Mesothelial cell of epicardium (in vitro differentiated cells): ENCODE results near the gene EZR. TPM values are rescaled to one million over a fixed set of nuclear protein-coding genes. Genes with fewer than 3 reads are reported as not detected.

ENCODE experiments used
- DNase-seq, 2 experiments: peaks; one replicate each; pipeline ENCODE4 v3.0.0; 2021; ENCODE audit warnings: low spot score in 2 of 2; ENCODE audit not compliant: unreplicated experiment in 2 of 2
- H3K27ac Mint-ChIP-seq: 2 replicates; pipeline ENCODE4 v1.8.0; 2021; ENCODE audit warnings: mixed read lengths
- H3K27me3 Mint-ChIP-seq: 2 replicates; pipeline ENCODE4 v1.8.0; 2021; ENCODE audit warnings: low read depth, mixed read lengths
- H3K36me3 Mint-ChIP-seq: 2 replicates; pipeline ENCODE4 v1.8.0; 2021; ENCODE audit warnings: mixed read lengths
- H3K4me1 Mint-ChIP-seq: 2 replicates; pipeline ENCODE4 v1.8.0; 2021; ENCODE audit warnings: mixed read lengths
- H3K4me3 Mint-ChIP-seq: 2 replicates; pipeline ENCODE4 v1.8.0; 2021; ENCODE audit warnings: mild to moderate bottlenecking, moderate library complexity, mixed read lengths
- H3K9me3 Mint-ChIP-seq: 2 replicates; pipeline ENCODE4 v1.8.0; 2021; ENCODE audit warnings: mixed read lengths
- CTCF ChIP-seq: fragments of 200-600 bp; sonication (generic); IDR thresholded peaks from one replicate; pipeline ENCODE4 v1.5.0; 2021; ENCODE audit warnings: antibody characterized with exemption; ENCODE audit not compliant: unreplicated experiment
- total RNA-seq: library from RNA; stranded (reverse); gene quantifications from 3 replicates; pipeline ENCODE4 v1.2.1, GENCODE V29; 2021

Gene EZR
- total RNA-seq, 1 donor from 2014 or later, result 195 TPM

- no peak for TF ChIP-seq CTCF
- no peak overlapping the region for H3K4me3 Mint-ChIP-seq
- peaks cover 15% of the 10 kb centered on the region for H3K36me3 Mint-ChIP-seq
- no peak overlapping the region for H3K27ac Mint-ChIP-seq
- H3K9me3 Mint-ChIP-seq, result peaks cover 10% of the 10 kb centered on the region
- no peaks in the 10 kb centered on the region for H3K27me3 Mint-ChIP-seq
- peaks cover 25% of the 10 kb centered on the region for H3K4me1 Mint-ChIP-seq
- DNase-seq, result no peak
Measured at GRCh38 chr6:158739673-158740072, 79.5 kb downstream of the EZR start.

GRCh38 chr6:158737710-158738615, 81.2 kb downstream of the EZR start:
- no peak for TF ChIP-seq CTCF
- H3K9me3 Mint-ChIP-seq, result peaks cover 10% of the 10 kb centered on the region
- H3K4me1 Mint-ChIP-seq, result peaks cover 17% of the 10 kb centered on the region
- no peak for DNase-seq
- no peak overlapping the region for H3K4me3 Mint-ChIP-seq
- no peaks in the 10 kb centered on the region for H3K27me3 Mint-ChIP-seq
- H3K36me3 Mint-ChIP-seq, result peaks cover 20% of the 10 kb centered on the region
- no peak overlapping the region for H3K27ac Mint-ChIP-seq

- no peak for DNase-seq
- Mint-ChIP-seq H3K4me1 (peaks cover 14% of the 10 kb centered on the region), H3K36me3 (peaks cover 24% of the 10 kb centered on the region), H3K27me3 (no peaks in the 10 kb centered on the region), H3K9me3 (peaks cover 11% of the 10 kb centered on the region), H3K27ac (no peak overlapping the region), H3K4me3 (no peak overlapping the region)
- no peak for TF ChIP-seq CTCF
Measured at GRCh38 chr6:158737082-158737709, 82.0 kb downstream of the EZR start.

GRCh38 chr6:158735009-158735408, 84.2 kb downstream of the EZR start:
- peaks cover 34% of the 10 kb centered on the region for H3K36me3 Mint-ChIP-seq
- peaks cover 19% of the 10 kb centered on the region for H3K9me3 Mint-ChIP-seq
- H3K4me3 Mint-ChIP-seq, result no peak overlapping the region

GRCh38 chr6:158730541-158730907, 88.6 kb downstream of the EZR start:
- TF ChIP-seq CTCF, result no peak
- peaks cover 7% of the 10 kb centered on the region for H3K4me1 Mint-ChIP-seq
- peaks cover 10% of the 10 kb centered on the region for H3K9me3 Mint-ChIP-seq
- no peaks in the 10 kb centered on the region for H3K27me3 Mint-ChIP-seq
- DNase-seq, result no peak
- H3K27ac Mint-ChIP-seq, result peak overlapping the region; percentile 60
- no peak overlapping the region for H3K4me3 Mint-ChIP-seq
- peaks cover 38% of the 10 kb centered on the region for H3K36me3 Mint-ChIP-seq

More at GRCh38 chr6:158735009-158735408, 84.2 kb downstream of the EZR start:
- no peaks in the 10 kb centered on the region for H3K27me3 Mint-ChIP-seq
- no peak for TF ChIP-seq CTCF
- peaks cover 14% of the 10 kb centered on the region for H3K4me1 Mint-ChIP-seq
- no peak for DNase-seq
- H3K27ac Mint-ChIP-seq, result no peak overlapping the region
